NB4 (cell line): ENCODE data around the gene LHX6.

ENCODE experiments used
- CTCF ChIP-seq: IDR thresholded peaks from one replicate; pipeline ENCODE4 v1.5.1; 2012; ENCODE audit warnings: low read depth, low read length
- MAX ChIP-seq: IDR thresholded peaks from 2 replicates; pipeline ENCODE4 v1.6.1; 2011; ENCODE audit warnings: low read depth, low read length
- MYC ChIP-seq: IDR thresholded peaks from 2 replicates; pipeline ENCODE4 v1.6.1; 2011; ENCODE audit warnings: low read depth, low read length
- POLR2A ChIP-seq: IDR thresholded peaks from 2 replicates; pipeline ENCODE4 v1.6.1; 2011; ENCODE audit warnings: mild to moderate bottlenecking; ENCODE audit not compliant: insufficient read length; ENCODE audit errors: extremely low read depth

- TF ChIP-seq CTCF (no peak), MAX (no peak), POLR2A (no peak), MYC (no peak)
These were observed 45.3 kb upstream of the LHX6 start for GRCh38 chr9:122274055-122274454.
